Mesenteric fat pad (tissue), 1 donor: ENCODE results near the gene TTC28. TPM values are rescaled to one million over a fixed set of nuclear protein-coding genes. Genes with fewer than 3 reads are reported as not detected.
"Not testable (repeated sequence)": the region's sequence is repeated elsewhere in the genome, so short reads cannot be mapped to it uniquely, and the experiment has no call there.

ENCODE experiments used
- DNase-seq: peaks from one replicate; pipeline ENCODE4 v3.0.0-alpha.2; 2020; ENCODE audit warnings: low spot score
- total RNA-seq: library from RNA; stranded (reverse); fragmentation: NEBNext Ultra II Directional; extraction: Animal tissue kit (Norgen Biotek cat#: 25700); gene quantifications from one replicate; pipeline ENCODE4 v1.2.1, GENCODE V29; 2021
- donor health status: DM: yes; HTN: yes; CAD: no.

Gene TTC28
- total RNA-seq, 1 donor from 2014 or later: 34.1 TPM

DNA sequence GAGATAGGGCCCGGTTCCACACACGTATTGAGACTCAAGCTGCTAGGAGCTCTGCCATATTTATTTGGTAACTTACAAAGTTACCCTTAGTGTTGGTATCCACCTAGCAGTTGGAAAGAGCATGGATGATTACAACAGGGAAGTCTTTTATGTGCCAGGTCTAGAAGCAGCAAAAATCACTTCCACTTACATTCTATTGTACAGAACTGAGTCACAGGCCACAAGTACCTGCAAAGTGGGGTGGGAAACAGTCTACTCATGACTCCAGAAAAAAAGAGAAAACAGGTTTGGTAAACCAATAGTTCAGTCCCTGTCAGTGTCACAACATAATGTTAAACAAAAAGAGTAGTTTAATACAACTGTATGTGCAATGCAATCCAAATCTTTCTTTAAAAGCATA lies 480.9 kb downstream of the TTC28 start:
- no peak for DNase-seq

- not testable (repeated sequence) for DNase-seq
Observed at GRCh38 chr22:28191571-28191970, 488.1 kb downstream of the TTC28 start.

DNA sequence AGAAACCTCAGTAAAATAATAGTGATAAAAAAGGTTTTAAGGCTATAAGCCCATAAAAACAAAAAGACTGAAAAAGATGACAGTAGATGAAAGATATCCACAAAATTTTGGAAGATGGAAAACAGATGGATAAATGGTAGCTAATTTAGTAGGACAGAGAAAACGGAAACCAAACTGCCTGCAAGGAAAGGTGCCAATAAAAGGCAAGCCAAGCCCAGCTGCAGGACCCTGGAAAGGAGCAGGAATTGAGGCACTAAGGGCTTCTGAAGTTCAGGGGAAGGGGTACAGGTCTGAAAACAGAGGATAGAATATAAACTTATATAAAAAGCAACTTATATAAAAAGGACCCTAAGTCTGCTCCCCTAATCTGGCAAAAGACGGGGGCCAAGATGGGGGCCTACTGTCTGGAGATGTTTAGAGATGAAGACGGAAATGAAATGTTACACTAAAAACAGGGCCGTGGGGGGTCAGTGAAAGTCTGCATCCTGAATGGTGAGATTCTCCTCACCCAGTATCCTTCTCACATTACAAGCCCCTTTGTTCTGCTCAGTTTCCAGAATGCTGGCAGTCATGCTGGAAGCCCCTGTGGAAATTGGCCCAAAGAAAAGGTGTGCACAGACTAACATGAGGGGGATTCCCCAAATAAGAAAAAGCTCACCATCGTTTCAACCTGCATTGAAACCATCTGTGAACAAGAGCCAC lies 491.3 kb downstream of the TTC28 start:
- no peak for DNase-seq

GRCh38 chr22:28187612-28188011 lies 492.0 kb downstream of the TTC28 start:
- DNase-seq: no peak

GRCh38 chr22:28186641-28187040 lies 493.0 kb downstream of the TTC28 start:
- DNase-seq: no peak

- no peak for DNase-seq
Observed at GRCh38 chr22:28185130-28185529, 494.5 kb downstream of the TTC28 start.

- DNase-seq: no peak
Observed at GRCh38 chr22:28183078-28183860, 496.4 kb downstream of the TTC28 start.

- no peak for DNase-seq
Observed at GRCh38 chr22:28180804-28181731, 498.6 kb downstream of the TTC28 start.

DNA sequence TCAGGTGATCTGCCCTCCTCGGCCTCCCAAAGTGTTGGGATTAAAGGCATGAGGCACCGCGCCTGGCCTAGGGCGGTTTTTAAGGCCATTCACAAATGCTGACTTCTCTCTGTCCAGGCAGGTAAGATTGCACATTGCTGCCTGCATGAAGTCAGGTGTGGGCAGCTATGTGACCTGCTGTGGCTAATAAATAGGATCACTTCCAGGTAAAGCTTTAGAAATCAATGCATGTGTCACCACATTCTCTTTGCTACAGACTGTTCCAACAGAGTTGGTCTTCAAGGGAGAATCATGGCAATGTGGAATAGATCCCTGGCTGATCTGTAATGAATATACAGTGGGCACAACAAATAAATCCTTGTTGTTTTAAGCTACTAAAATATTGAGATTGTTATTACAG lies 500.2 kb downstream of the TTC28 start:
- DNase-seq: no peak

- no peak for DNase-seq
Observed at GRCh38 chr22:28175730-28176492, 503.7 kb downstream of the TTC28 start.

DNA sequence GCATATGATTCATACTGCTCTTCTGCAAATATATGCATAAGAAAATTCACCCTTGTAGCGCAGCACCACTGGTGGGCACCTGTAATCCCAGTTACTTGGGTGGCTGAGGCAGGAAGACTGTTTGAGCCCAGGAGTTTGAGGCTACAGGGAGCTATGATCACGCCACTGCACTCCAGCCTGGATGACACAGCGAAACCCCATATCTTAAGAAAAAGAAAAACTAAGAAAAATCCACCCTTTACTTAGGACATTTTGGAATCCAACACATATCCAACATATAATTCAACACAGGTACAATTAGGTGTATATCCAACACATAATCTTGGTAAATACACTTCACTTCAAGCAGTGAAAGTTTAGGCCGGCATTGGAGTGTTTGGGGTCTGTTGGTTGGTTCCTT lies 505.1 kb downstream of the TTC28 start:
- DNase-seq: no peak

DNA sequence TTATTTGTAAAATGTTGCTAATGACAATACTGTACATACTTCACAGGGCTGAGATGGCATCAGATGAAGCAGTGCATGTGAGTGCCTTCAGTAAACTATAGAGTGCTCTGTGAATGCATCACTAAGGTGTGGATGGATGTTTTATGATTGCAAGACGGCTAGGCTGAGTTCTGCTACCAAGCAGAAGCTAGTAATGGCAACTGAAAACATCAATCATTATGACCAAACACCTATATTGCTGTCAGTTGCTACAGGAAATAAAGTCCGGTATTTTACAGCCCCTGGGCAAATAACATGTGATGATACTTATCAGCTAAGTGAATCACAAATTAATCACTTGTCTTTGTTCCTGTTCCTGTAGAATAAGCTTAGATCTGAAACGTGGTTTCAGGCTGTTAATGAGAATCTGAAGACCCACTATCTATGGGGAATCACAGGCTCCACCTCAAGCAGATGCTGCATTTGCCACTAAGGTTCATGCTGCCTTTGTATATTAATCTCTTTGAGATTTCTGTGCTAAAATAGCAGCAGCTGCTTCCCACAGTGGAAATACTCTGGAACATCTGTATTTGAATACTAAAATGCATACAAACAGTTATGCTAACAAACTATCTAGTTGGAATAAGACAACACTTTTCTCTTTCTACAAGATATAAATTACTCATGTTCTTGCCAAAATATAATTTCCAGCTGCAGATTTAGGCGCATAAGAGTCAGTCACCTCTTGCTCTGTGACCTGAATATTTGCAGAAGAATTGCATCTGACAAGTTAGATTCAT lies 506.6 kb downstream of the TTC28 start:
- no peak for DNase-seq

GRCh38 chr22:28171712-28172111 lies 507.9 kb downstream of the TTC28 start:
- no peak for DNase-seq

DNA sequence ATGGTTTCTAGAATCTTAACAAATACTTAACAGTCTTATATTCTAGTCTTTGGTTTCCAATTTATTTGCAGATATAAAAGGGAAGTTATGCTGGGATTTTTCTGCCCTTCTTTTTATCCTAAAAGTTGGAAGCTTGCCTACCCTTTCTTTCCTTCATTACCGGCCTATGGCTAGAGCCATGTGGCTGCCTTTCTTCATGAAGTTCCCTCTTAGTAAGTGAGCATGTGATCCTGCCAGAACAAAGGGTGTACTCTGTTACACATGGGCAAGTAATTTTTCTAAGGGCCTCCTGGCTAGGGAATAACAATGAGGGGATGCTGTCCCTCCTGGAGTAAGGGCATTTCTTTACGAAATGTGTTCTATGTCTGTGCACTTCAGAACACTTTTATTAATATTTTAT lies 508.5 kb downstream of the TTC28 start:
- no peak for DNase-seq

- not testable (repeated sequence) for DNase-seq
Observed at GRCh38 chr22:28169314-28169713, 510.3 kb downstream of the TTC28 start.

- no peak for DNase-seq
Observed at GRCh38 chr22:28155808-28156207, 523.8 kb downstream of the TTC28 start.

GRCh38 chr22:28154861-28155260 lies 524.8 kb downstream of the TTC28 start:
- no peak for DNase-seq

- no peak for DNase-seq
Observed at GRCh38 chr22:28151151-28151816, 528.4 kb downstream of the TTC28 start.

GRCh38 chr22:28148816-28149465 lies 530.7 kb downstream of the TTC28 start:
- no peak for DNase-seq
